Measurements from ENCODE around the gene BOLA1. TPM values are rescaled to one million over a fixed set of nuclear protein-coding genes. Genes with fewer than 3 reads are reported as not detected.

BOLA1 gene
- total RNA-seq, 4 donors from 2014 or later: 23.5 to 55.8 (median 31.6) TPM

DNA sequence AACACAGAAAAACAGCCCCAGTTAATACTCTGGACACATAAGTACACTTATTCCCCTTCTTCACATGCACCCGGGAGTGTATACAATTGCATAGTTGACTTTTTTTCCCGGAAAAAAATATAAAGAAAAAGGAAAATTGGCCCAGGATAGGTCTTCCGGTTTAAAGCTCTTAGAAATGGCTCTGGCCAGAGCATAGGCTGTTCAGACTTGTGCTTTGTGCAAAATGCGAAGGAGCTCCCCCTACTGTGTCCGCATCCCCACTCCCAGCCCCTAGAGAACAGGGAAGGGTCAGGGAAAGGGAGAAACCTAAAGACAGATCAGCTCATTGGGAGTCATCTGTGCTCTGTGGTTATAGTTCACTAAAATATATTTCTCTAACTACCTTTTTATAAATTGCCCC is 42.8 kb downstream of the BOLA1 start:
- H3K4me3 ChIP-seq (replicated peaks in 1 of 3): no peak overlapping the region
- intact Hi-C loops (cut with DNase I): no loop called here
- peaks cover 9 to 21% of the 10 kb centered on the region in 2 donors for H3K4me1 ChIP-seq
- TF ChIP-seq, protein P1, sequence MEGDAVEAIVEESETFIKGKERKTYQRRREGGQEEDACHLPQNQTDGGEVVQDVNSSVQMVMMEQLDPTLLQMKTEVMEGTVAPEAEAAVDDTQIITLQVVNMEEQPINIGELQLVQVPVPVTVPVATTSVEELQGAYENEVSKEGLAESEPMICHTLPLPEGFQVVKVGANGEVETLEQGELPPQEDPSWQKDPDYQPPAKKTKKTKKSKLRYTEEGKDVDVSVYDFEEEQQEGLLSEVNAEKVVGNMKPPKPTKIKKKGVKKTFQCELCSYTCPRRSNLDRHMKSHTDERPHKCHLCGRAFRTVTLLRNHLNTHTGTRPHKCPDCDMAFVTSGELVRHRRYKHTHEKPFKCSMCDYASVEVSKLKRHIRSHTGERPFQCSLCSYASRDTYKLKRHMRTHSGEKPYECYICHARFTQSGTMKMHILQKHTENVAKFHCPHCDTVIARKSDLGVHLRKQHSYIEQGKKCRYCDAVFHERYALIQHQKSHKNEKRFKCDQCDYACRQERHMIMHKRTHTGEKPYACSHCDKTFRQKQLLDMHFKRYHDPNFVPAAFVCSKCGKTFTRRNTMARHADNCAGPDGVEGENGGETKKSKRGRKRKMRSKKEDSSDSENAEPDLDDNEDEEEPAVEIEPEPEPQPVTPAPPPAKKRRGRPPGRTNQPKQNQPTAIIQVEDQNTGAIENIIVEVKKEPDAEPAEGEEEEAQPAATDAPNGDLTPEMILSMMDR (IDR thresholded peaks at IDR 0.05): peak in 1 of 6 experiments; percentile 15
- TF ChIP-seq POLR2A (IDR thresholded peaks at IDR 0.05): no peak
- H3K9me3 ChIP-seq: no peaks in the 10 kb centered on the region
- 30 to 36% methylated on average over 5 of the region's 5 CpGs for WGBS, 2 donors
- no peak for DNase-seq
- H3K27ac ChIP-seq: no peak overlapping the region
- H3K27me3 ChIP-seq: no peaks in the 10 kb centered on the region
- H3K36me3 ChIP-seq: peaks cover 32 to 36% of the 10 kb centered on the region in 2 donors

DNA sequence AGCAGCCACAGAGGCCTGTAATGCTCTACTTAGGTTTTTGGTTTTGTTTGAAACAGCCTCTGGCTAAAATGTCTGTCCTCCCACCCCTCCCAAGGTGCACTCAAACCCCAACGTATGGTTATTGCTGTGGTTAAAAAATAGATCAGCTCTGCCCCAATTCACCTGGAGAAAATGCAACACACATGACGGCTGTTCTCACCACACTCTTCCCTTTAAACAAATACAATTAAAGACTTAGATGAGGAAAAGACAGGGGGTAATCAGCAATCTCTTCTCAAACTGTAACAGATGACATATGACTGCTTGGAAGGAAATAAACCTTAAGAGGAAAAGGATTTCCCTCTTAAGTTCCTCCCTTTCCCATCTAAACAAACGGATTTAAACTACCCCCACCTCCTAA is 43.5 kb downstream of the BOLA1 start:
- peaks cover 6 to 15% of the 10 kb centered on the region in 2 donors for H3K4me1 ChIP-seq
- intact Hi-C loops (cut with DNase I): no loop called here
- no peak for DNase-seq
- 70 to 77% methylated on average over 3 of the region's 3 CpGs for WGBS, 2 donors
- no peak overlapping the region for H3K27ac ChIP-seq
- no peak overlapping the region for H3K4me3 ChIP-seq (replicated peaks in 1 of 3)
- H3K9me3 ChIP-seq: no peaks in the 10 kb centered on the region
- TF ChIP-seq, protein P1 (IDR thresholded peaks at IDR 0.05): no peak
- TF ChIP-seq POLR2A (IDR thresholded peaks at IDR 0.05): no peak
- H3K27me3 ChIP-seq: no peaks in the 10 kb centered on the region
- H3K36me3 ChIP-seq: peaks cover 34 to 43% of the 10 kb centered on the region in 2 donors

DNA sequence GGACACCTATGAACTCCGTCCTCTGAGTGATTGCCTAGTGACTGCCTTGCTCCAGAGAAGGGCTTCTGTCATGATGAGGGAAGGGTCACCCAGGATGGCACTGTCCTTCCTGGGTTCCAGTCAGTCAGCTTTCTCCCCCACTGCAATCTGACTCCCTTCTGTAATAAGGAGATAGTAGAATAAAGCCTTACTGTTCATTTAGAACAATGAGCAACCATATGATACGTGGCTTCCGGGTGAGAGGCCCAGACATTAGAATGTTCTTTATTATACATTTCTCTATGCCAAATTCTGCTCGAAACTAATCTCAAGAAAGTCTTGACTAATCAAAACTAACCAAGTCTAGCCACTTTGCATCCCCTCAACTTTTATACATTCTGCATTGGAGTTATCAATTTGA is 45.8 kb downstream of the BOLA1 start:
- WGBS, 2 donors: 95 to 98% methylated on average over 4 of the region's 4 CpGs
- Histone ChIP-seq H3K36me3 (peaks cover 53 to 58% of the 10 kb centered on the region in 2 donors), H3K27ac (no peak overlapping the region), H3K9me3 (no peaks in the 10 kb centered on the region), H3K4me3 (replicated peaks in 1 of 3) (no peak overlapping the region), H3K27me3 (no peaks in the 10 kb centered on the region), H3K4me1 (no peaks in the 10 kb centered on the region)
- intact Hi-C loops (cut with DNase I): no loop called here
- DNase-seq: no peak
- TF ChIP-seq, protein P1 (IDR thresholded peaks at IDR 0.05): no peak
- TF ChIP-seq POLR2A (IDR thresholded peaks at IDR 0.05): no peak

DNA sequence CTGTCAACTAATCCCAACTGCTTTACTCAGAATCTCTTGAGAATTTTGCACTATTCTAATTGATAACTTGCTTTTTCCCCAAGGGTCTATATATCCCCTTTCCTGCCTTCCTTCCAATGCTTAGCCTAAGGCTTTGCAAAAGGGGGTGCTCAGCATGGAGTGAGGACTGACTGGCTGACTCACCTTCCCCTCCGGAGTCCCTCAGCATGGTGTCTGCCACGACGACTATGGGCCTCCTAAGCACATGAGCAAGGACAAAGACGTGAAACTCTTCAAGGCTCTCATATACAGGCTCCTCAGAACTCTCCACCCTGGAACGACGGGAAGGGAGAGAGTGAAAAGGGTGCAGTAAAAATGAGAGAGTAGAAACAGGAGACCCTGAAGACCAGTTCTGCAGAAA is 50.5 kb downstream of the BOLA1 start:
- Histone ChIP-seq H3K4me1 (no peaks in the 10 kb centered on the region), H3K27me3 (no peaks in the 10 kb centered on the region), H3K4me3 (replicated peaks in 1 of 3) (no peak overlapping the region), H3K27ac (no peak overlapping the region), H3K36me3 (peaks cover 45 to 48% of the 10 kb centered on the region in 2 donors), H3K9me3 (no peaks in the 10 kb centered on the region)
- 71 to 76% methylated on average over 6 of the region's 6 CpGs for WGBS, 2 donors
- no peak for TF ChIP-seq POLR2A (IDR thresholded peaks at IDR 0.05)
- TF ChIP-seq, protein P1 (IDR thresholded peaks at IDR 0.05): no peak
- DNase-seq: no peak
- intact Hi-C loops (cut with DNase I): no loop called here

Other genes starting within 250 kb of the BOLA1 start
- 10 to 100 TPM in 1 of 4 donors, 1 to 10 TPM in 3; 2.1 to 13.5 (median 2.4) TPM for gene FCGR1A, start 116.9 kb upstream of the BOLA1 start, total RNA-seq
- 1 to 10 TPM; 3.0 to 5.9 (median 4.0) TPM for gene SV2A, start 18.3 kb downstream of the BOLA1 start, total RNA-seq
- gene SF3B4, start 28.2 kb downstream of the BOLA1 start, total RNA-seq: 10 to 100 TPM; 10.2 to 17.9 (median 12.4) TPM
- gene MTMR11, start 37.3 kb downstream of the BOLA1 start, total RNA-seq: 1 to 10 TPM; 2.0 to 8.6 (median 5.6) TPM
- gene OTUD7B, start 111.2 kb downstream of the BOLA1 start, total RNA-seq: 10 to 100 TPM; 15.9 to 39.2 (median 23.2) TPM
- gene VPS45, start 168.2 kb downstream of the BOLA1 start, total RNA-seq: 10 to 100 TPM; 50.3 to 64.3 (median 57.1) TPM

All from thyroid gland (tissue), 4 donors.